Measurements from ENCODE around the gene AP1AR.

DNA sequence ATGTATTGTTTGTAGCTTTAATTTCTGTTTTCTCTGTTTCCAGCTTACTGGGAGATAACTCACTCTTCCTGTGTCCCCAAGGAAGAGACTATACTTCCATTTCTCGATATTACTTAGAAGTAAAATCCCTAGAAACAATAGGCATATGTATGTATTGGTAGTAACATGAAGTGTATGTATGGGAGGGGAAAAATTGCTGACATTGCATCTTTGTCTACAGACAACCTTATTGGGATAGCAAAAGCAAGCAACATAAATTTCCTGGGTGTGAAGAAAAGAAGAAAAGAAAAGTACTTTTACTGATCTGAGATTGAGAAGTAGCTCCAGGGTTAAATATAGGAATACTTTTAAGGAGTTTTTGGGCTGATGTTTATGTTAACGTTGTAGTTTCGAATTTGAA lies 15.4 kb downstream of the AP1AR start:
- TF ChIP-seq POLR2AphosphoS5 (IDR thresholded peaks at IDR 0.05; ENCODE audit: low read depth, low read length) (no peak), TAF1 (IDR thresholded peaks at IDR 0.05; ENCODE audit: borderline replicate concordance, insufficient read depth, low read length) (no peak), SIN3A (IDR thresholded peaks at IDR 0.05; ENCODE audit: borderline replicate concordance, insufficient read depth, low read length) (no peak), FOXP2 (optimal IDR thresholded peaks at IDR 0.05; ENCODE audit: borderline replicate concordance, extremely low read depth, extremely low read length, insufficient read depth) (no peak)
